PFSK-1 (cell line): ENCODE measurements around the gene AGPAT4.

Experiments
- POLR2AphosphoS5 ChIP-seq: IDR thresholded peaks from 2 replicates; pipeline ENCODE4 v1.6.1; 2012; ENCODE audit warnings: low read depth, mild to moderate bottlenecking, control low read depth, low read length, moderate library complexity
- SIN3A ChIP-seq: IDR thresholded peaks from 2 replicates; pipeline ENCODE4 v1.6.1; 2012; ENCODE audit warnings: mild to moderate bottlenecking, low read length, moderate library complexity, borderline replicate concordance; ENCODE audit not compliant: insufficient read depth
- TAF1 ChIP-seq: IDR thresholded peaks from 2 replicates; pipeline ENCODE4 v1.6.1; 2012; ENCODE audit warnings: low read length, control low read depth, borderline replicate concordance; ENCODE audit not compliant: insufficient read depth

GRCh38 chr6:161171207-161171606 lies 102.7 kb downstream of the AGPAT4 start:
- TF ChIP-seq TAF1 (no peak), POLR2AphosphoS5 (no peak), SIN3A (no peak)
